ENCODE measurements around the gene AFG1L. TPM values are rescaled to one million over a fixed set of nuclear protein-coding genes. Genes with fewer than 3 reads are reported as not detected.

Gene AFG1L
- total RNA-seq, 1 donor from 2014 or later: 0.53 TPM

DNA sequence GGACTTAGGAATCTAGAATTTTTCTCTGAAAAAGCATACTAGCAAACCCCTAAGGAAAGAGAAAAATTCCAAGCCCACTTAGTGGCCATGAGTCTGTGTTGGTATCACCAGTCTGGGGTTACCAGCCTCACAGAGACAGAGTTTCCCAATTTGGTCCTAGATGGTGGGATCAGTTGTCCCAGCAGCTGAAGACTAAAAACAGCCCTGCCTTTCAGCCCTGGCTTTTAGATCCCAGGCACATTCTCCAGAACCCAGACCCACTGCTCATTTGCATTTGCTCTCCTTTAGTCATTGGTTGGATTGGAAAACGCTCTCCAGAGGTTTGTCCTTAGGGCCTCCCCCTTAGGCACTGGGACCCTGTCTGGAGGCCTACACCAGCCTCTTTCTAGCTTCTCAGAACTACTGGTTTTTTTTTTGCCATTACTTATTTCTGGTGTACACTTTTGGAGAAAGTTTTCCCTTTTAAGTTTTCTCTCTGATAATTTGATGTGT, 226.8 kb downstream of the AFG1L start:
- DNase-seq (ENCODE audit: low spot score in 2 of 2): no peak
- no peak overlapping the region for H3K4me3 ChIP-seq
- H3K36me3 ChIP-seq: no peaks in the 10 kb centered on the region
- no peaks in the 10 kb centered on the region for H3K27me3 ChIP-seq
- intact Hi-C loops (cut with DNase I): no loop called here
- no peaks in the 10 kb centered on the region for H3K4me1 ChIP-seq
- H3K27ac ChIP-seq: no peak overlapping the region
- H3K9me3 ChIP-seq: no peaks in the 10 kb centered on the region
- TF ChIP-seq, protein P1, sequence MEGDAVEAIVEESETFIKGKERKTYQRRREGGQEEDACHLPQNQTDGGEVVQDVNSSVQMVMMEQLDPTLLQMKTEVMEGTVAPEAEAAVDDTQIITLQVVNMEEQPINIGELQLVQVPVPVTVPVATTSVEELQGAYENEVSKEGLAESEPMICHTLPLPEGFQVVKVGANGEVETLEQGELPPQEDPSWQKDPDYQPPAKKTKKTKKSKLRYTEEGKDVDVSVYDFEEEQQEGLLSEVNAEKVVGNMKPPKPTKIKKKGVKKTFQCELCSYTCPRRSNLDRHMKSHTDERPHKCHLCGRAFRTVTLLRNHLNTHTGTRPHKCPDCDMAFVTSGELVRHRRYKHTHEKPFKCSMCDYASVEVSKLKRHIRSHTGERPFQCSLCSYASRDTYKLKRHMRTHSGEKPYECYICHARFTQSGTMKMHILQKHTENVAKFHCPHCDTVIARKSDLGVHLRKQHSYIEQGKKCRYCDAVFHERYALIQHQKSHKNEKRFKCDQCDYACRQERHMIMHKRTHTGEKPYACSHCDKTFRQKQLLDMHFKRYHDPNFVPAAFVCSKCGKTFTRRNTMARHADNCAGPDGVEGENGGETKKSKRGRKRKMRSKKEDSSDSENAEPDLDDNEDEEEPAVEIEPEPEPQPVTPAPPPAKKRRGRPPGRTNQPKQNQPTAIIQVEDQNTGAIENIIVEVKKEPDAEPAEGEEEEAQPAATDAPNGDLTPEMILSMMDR (IDR thresholded peaks at IDR 0.05): no peak

DNA sequence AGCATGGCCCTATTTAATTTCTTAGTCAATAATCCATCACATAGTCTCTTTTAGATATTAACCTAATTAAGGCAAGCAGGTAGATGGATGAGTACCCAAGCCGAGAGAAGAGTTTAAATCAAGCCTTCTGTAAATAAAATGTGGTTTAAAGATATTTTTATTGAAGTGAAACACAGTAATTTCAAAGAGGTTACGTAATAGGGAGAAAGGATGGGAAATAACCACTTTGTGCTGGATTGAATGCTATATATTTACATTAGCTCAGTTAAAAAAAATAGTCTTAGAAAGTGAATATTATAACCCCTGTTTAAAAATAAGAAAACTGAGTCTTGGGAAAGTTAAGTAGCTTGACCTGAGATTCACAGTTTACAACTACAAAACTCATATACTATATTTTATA, 228.8 kb downstream of the AFG1L start:
- intact Hi-C loops (cut with DNase I): no loop called here
- Histone ChIP-seq H3K4me1 (no peaks in the 10 kb centered on the region), H3K9me3 (no peaks in the 10 kb centered on the region), H3K27me3 (no peaks in the 10 kb centered on the region), H3K4me3 (no peak overlapping the region), H3K36me3 (no peaks in the 10 kb centered on the region), H3K27ac (no peak overlapping the region)
- no peak for DNase-seq (ENCODE audit: low spot score in 2 of 2)
- TF ChIP-seq, protein P1 (IDR thresholded peaks at IDR 0.05): no peak

DNA sequence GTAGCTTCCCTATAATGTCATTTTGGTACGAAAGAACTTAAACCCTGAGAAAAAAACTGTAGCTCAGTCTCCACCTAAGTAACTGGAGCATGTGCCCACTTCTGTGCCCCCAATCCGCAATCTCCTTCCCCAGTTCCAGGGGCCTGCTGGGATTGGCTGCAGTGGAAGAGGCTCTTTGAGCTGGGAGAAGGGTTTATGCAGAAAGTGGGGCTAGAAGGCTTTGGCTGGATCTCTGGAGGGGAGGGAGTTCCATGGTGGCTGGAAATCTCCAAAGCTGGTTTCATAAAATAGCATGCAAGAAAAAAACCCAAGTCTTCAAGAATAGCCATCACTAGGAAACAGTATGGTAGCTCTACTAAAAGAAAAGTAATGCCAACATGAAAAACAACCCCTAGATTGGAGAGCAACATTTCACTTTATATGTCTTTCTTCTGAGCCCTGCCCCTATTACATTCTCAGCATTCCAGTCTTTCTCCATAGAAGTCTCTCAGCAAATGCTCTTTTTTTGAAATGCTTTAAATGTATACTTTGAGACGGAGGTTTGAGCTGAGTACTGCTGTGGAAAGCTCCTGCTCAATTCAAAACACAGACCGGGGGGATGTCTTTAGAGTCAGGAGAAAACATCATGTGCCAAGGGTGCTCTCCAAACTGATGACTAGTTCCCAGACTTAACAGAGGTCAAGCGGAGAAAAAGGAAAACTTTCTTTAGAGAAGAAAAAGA, 229.8 kb downstream of the AFG1L start:
- Histone ChIP-seq H3K27ac (no peak overlapping the region), H3K9me3 (no peaks in the 10 kb centered on the region)
- intact Hi-C loops (cut with DNase I): no loop called here

DNA sequence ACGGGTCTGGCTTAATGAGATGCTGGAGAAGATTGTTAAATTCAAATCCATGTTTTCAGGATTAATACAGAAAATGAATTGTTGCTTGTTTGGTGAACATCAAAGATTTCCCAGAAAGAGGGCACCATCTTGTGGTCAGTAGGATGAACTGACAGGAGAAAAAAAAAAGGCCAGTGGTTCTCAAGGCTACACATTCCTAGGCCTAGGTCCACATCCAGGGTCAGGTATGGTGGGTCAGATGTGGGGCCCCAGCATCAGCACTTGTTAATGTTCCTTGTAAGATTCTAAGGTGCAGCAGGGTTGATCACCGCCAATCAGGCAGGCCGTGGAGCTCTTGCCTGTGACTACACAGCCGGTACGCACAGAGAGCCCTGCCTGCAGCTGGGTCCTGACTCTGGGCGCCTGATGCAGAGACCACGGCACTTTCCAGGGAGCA, 231.9 kb downstream of the AFG1L start:
- intact Hi-C loops (cut with DNase I): loop anchor here (1.0 kb wide), 1 partner anchor 413 kb away; no protein-coding TSS in a partner anchor
- TF ChIP-seq, protein P1 (IDR thresholded peaks at IDR 0.05): peak; percentile 63 to 84 (median 82)

More for the DNA sequence above, 229.8 kb downstream of the AFG1L start:
- Histone ChIP-seq H3K4me3 (no peak overlapping the region), H3K4me1 (no peaks in the 10 kb centered on the region), H3K36me3 (no peaks in the 10 kb centered on the region), H3K27me3 (no peaks in the 10 kb centered on the region)
- TF ChIP-seq, protein P1 (IDR thresholded peaks at IDR 0.05): no peak
- DNase-seq (ENCODE audit: low spot score in 2 of 2): no peak

DNA sequence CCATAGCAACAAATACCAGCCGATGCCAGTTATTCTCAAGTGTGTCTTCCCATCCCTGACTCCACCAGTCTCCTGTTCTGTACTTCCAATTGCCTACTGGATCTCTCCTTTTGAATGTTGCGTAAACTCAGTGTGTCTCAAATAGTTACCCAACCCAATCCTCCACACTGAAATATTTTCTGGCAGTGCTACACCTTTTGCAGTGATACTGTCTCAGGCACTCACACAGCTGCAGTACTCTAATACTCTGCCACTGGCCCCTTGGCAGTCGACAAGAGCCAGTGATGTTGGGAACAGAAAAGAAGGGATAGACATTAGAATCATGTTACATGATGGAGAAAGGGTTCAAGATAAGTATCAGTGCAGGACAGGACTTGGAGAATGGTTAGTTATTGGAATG, 234.0 kb downstream of the AFG1L start:
- Histone ChIP-seq H3K36me3 (no peaks in the 10 kb centered on the region), H3K4me1 (no peaks in the 10 kb centered on the region), H3K4me3 (no peak overlapping the region), H3K27ac (no peak overlapping the region), H3K27me3 (no peaks in the 10 kb centered on the region), H3K9me3 (no peaks in the 10 kb centered on the region)
- intact Hi-C loops (cut with DNase I): no loop called here
- TF ChIP-seq, protein P1 (IDR thresholded peaks at IDR 0.05): no peak
- DNase-seq (ENCODE audit: low spot score in 2 of 2): no peak

More for the DNA sequence above, 231.9 kb downstream of the AFG1L start:
- no peaks in the 10 kb centered on the region for H3K36me3 ChIP-seq
- no peak overlapping the region for H3K4me3 ChIP-seq
- no peak for DNase-seq (ENCODE audit: low spot score in 2 of 2)
- no peaks in the 10 kb centered on the region for H3K4me1 ChIP-seq
- no peak overlapping the region for H3K27ac ChIP-seq
- H3K9me3 ChIP-seq: no peaks in the 10 kb centered on the region
- no peaks in the 10 kb centered on the region for H3K27me3 ChIP-seq
